Osteoblast (primary cell): ENCODE measurements around the gene CFAP97D2. TPM values are rescaled to one million over a fixed set of nuclear protein-coding genes. Genes with fewer than 3 reads are reported as not detected.

Experiments
- DNase-seq: peaks from one replicate; pipeline ENCODE4 v3.0.0; 2011; ENCODE audit warnings: low spot score, mixed read lengths; ENCODE audit not compliant: insufficient read length; ENCODE audit errors: missing footprints
- H2AFZ ChIP-seq: 2 replicates; pipeline ENCODE4 v1.6.0; 2011; ENCODE audit warnings: mild to moderate bottlenecking, low read length
- H3K27ac ChIP-seq: 2 replicates; pipeline ENCODE4 v1.5.1; 2011; ENCODE audit warnings: mild to moderate bottlenecking, low read depth, low read length, moderate library complexity
- H3K27me3 ChIP-seq: 2 replicates; pipeline ENCODE4 v1.6.0; 2012; ENCODE audit warnings: mild to moderate bottlenecking, control low read depth, inconsistent platforms, low read length, moderate library complexity; ENCODE audit not compliant: insufficient read depth
- H3K36me3 ChIP-seq: 2 replicates; pipeline ENCODE4 v1.5.1; 2011; ENCODE audit warnings: mild to moderate bottlenecking, low read length, control low read depth, moderate library complexity; ENCODE audit not compliant: insufficient read depth
- H3K4me1 ChIP-seq: 2 replicates; pipeline ENCODE4 v1.5.1; 2011; ENCODE audit warnings: mild to moderate bottlenecking, low read length, control low read depth, moderate library complexity; ENCODE audit not compliant: insufficient read depth
- H3K4me2 ChIP-seq: 2 replicates; pipeline ENCODE4 v1.6.0; 2011; ENCODE audit warnings: mild to moderate bottlenecking, low read length; ENCODE audit not compliant: insufficient read depth
- H3K4me3 ChIP-seq: fragments of 200-600 bp; sonication (generic); 3 replicates; pipeline ENCODE4 v1.5.1; 2012; ENCODE audit warnings: mild to moderate bottlenecking, low read length, inconsistent platforms; ENCODE audit not compliant: insufficient read depth
- H3K79me2 ChIP-seq: 2 replicates; pipeline ENCODE4 v1.6.0; 2012; ENCODE audit warnings: mild to moderate bottlenecking, low read length, control low read depth, inconsistent platforms; ENCODE audit not compliant: insufficient read depth
- H3K9me3 ChIP-seq: 2 replicates; pipeline ENCODE4 v1.5.1; 2011; ENCODE audit warnings: low read depth, low read length, control low read depth
- H4K20me1 ChIP-seq: 2 replicates; pipeline ENCODE4 v1.6.0; 2012; ENCODE audit warnings: mild to moderate bottlenecking, low read length, control low read depth; ENCODE audit not compliant: insufficient read depth
- CTCF ChIP-seq: IDR thresholded peaks from 2 replicates; pipeline ENCODE4 v1.5.1; 2011; ENCODE audit warnings: mild to moderate bottlenecking, low read depth, low read length, moderate library complexity; ENCODE audit errors: extremely low read depth
- total RNA-seq: library from RNA; depleted of rRNA; stranded (reverse); fragments of >200 nt; gene quantifications from 2 replicates; pipeline ENCODE4 v1.2.3, GENCODE V29; 2012

Gene CFAP97D2
- total RNA-seq, 1 donor, result not detected

- peak overlapping the region; percentile 51 for H3K27ac ChIP-seq
- peak overlapping the region; percentile 93 for H3K4me2 ChIP-seq
- no peak overlapping the region for H2AFZ ChIP-seq
- no peaks in the 10 kb centered on the region for H3K9me3 ChIP-seq
- H3K79me2 ChIP-seq, result peaks cover 43% of the 10 kb centered on the region
- H3K27me3 ChIP-seq, result peaks cover 7% of the 10 kb centered on the region
- peaks cover 6% of the 10 kb centered on the region for H3K4me1 ChIP-seq
- TF ChIP-seq CTCF, result no peak
- peaks cover 15% of the 10 kb centered on the region for H4K20me1 ChIP-seq
- no peak for DNase-seq
- H3K36me3 ChIP-seq, result peaks cover 42% of the 10 kb centered on the region
- H3K4me3 ChIP-seq, result peak overlapping the region; percentile 81
Measured at GRCh38 chr13:114236227-114236626, 57.2 kb downstream of the CFAP97D2 start.

- no peaks in the 10 kb centered on the region for H3K9me3 ChIP-seq
- H4K20me1 ChIP-seq, result peaks cover 15% of the 10 kb centered on the region
- no peaks in the 10 kb centered on the region for H3K27me3 ChIP-seq
- peaks cover 45% of the 10 kb centered on the region for H3K79me2 ChIP-seq
- no peak for TF ChIP-seq CTCF
- no peak overlapping the region for H2AFZ ChIP-seq
- peaks cover 56% of the 10 kb centered on the region for H3K36me3 ChIP-seq
- H3K4me3 ChIP-seq, result no peak overlapping the region
- peaks cover 6% of the 10 kb centered on the region for H3K4me1 ChIP-seq
- no peak overlapping the region for H3K4me2 ChIP-seq
- peak; percentile 22 for DNase-seq
- no peak overlapping the region for H3K27ac ChIP-seq
Measured at GRCh38 chr13:114237415-114238112, 58.5 kb downstream of the CFAP97D2 start.

- H2AFZ ChIP-seq, result no peak overlapping the region
- H3K79me2 ChIP-seq, result peaks cover 22% of the 10 kb centered on the region
- no peak for DNase-seq
- peaks cover 3% of the 10 kb centered on the region for H4K20me1 ChIP-seq
- H3K36me3 ChIP-seq, result peaks cover 95% of the 10 kb centered on the region
- H3K27ac ChIP-seq, result no peak overlapping the region
- no peak for TF ChIP-seq CTCF
- peaks cover 2% of the 10 kb centered on the region for H3K4me1 ChIP-seq
- no peaks in the 10 kb centered on the region for H3K9me3 ChIP-seq
- H3K27me3 ChIP-seq, result no peaks in the 10 kb centered on the region
- no peak overlapping the region for H3K4me2 ChIP-seq
- H3K4me3 ChIP-seq, result no peak overlapping the region
Measured at GRCh38 chr13:114241918-114242317, 62.9 kb downstream of the CFAP97D2 start.

- Histone ChIP-seq H3K27me3 (no peaks in the 10 kb centered on the region), H3K27ac (no peak overlapping the region), H3K4me1 (peaks cover 19% of the 10 kb centered on the region), H3K79me2 (peaks cover 11% of the 10 kb centered on the region), H3K36me3 (peaks cover 90% of the 10 kb centered on the region), H4K20me1 (peaks cover 3% of the 10 kb centered on the region), H3K4me3 (no peak overlapping the region), H2AFZ (no peak overlapping the region), H3K4me2 (no peak overlapping the region), H3K9me3 (no peaks in the 10 kb centered on the region)
- DNase-seq, result no peak
- TF ChIP-seq CTCF, result no peak
Measured at GRCh38 chr13:114243971-114244370, 64.9 kb downstream of the CFAP97D2 start.
